Stimulated activated CD4-positive, alpha-beta T cell treated with anti-CD3 and anti-CD28 coated beads, Interleukin-2, amount 100 ng/mL, for 4 hours (primary cell): ENCODE measurements around the gene ATP2B2.

ENCODE experiments used
- DNase-seq: peaks from one replicate; pipeline ENCODE4 v3.0.0-alpha.2; 2020; ENCODE audit warnings: low read depth

The ATP2B2 gene

DNA sequence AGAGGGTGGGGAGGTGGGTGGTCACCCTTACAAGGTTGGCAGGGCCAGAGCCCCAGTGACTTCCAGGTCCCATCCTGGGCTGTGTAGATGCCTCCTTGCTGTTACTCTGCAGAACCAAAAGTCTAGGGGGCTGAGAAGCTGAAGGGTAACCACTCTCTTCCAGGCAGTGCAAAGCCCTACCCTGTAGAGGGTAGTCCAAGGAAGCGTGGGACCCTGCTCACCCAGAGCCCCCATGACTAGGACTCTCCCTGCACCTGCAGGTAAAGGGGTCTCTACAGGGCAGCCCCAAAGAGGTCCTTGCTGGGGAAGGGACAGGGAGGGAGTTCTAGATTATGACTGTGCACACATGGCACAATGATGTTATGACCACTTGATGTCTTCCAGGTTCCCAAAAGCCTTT, 226.9 kb downstream of the ATP2B2 start:
- DNase-seq, result no peak

DNA sequence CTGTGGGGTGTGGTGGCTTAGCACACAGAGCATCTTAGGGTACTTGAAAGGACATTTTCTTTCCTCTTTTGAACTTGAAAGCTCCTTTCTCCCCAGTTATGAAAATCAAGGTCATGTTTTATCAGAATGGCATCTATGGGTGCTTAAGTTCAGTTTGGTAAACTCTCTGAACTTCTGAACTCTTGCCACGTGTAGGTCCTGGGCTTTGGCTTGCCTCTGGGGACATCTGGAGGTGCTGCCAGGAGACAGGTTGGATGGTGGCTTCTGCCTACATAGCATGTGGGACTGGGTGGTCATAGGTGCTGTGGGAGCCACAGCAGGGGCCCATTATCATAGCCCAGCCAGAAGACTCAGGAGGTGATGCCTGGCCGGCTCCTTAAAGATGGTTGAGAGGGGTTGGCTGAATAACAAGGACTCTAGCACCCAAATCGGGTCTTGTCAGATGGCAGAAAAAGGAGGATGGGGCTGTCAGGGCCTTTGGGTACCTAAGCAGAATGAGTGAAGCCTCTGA, 228.2 kb downstream of the ATP2B2 start:
- DNase-seq, result no peak

DNA sequence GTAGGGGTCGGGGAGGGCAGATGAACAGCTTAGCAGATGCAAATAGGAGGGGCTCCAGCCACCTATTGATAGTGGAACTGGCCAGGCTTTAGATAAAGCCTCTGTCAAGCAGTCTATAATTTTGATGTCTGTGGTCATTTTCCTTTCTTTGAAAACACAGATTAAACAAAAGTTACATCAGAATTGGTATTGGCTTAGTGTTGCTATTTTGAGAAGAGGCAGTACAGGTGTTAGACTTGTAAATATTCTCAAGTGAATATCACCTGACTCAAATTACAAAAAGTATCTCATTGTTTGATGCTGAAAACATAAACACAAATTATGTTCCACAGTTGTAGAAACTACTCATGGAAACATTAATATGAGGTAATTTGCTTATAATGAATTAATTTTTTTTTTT, 230.8 kb downstream of the ATP2B2 start:
- no peak for DNase-seq
